GM19099 (cell line): ENCODE measurements around the gene SLIRP.

ENCODE experiments used
- POLR2A ChIP-seq: IDR thresholded peaks from 3 replicates; pipeline ENCODE4 v1.6.1; 2011; ENCODE audit warnings: low read depth; ENCODE audit not compliant: insufficient read length; ENCODE audit errors: extremely low read depth

Gene SLIRP

DNA sequence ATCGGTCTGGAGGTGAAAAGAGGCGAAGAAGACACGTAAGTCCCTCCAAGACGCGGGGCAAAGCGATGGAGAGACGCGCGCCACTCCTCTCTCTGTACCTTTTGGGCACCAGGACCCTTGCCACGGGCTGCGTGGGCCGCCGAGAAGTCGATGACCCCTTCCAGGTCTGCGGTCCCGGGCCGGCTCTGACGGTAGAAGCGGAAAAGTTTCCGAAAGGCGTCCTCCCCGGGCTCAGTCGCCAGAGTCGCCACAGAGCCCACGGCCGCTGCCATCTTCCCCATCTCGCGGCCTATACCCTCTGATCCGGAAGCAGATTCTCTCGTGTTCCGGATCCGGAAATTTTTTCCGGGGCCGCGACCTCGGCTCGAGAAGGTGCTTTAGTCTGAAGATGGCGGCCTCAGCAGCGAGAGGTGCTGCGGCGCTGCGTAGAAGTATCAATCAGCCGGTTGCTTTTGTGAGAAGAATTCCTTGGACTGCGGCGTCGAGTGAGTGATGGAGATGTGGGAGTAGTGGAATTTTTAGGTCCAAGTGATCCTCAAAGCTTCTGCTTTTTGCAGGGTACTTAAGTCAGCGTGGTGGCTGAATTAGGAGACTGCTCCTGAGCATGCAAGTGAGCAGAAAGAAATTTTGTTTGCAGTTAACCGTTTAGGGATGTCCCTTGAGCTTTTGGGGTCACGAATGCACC, at the start of gene SLIRP, which contains the start of gene ALKBH1:
SLIRP (plus strand) TSS at position 380 of the 685 bp plus-strand sequence; CDS start at position 389, 9 bp downstream.
ALKBH1 (minus strand) TSS at position 300 of the 685 bp plus-strand sequence; CDS start at position 281, 19 bp downstream.
- peak; percentile 95 for TF ChIP-seq POLR2A

DNA sequence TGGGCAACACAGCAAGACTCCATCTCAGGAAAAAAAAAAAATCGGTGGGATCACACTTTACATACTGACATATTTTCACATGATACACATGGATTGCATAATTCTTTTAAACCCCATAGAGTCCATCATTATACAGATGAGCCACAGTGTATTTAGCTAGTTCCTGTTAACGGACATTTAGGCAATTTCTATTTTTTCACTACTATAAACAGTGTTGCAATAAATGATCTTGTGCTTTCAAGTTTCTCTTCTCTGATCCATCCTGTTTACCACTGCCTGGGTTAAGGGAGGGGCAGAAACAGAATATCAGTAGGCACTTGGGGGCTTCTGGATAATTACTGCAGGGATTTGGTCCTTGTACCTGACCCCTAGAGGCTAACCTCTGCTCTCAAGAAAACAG, 48.1 kb upstream of the SLIRP start:
- no peak for TF ChIP-seq POLR2A

DNA sequence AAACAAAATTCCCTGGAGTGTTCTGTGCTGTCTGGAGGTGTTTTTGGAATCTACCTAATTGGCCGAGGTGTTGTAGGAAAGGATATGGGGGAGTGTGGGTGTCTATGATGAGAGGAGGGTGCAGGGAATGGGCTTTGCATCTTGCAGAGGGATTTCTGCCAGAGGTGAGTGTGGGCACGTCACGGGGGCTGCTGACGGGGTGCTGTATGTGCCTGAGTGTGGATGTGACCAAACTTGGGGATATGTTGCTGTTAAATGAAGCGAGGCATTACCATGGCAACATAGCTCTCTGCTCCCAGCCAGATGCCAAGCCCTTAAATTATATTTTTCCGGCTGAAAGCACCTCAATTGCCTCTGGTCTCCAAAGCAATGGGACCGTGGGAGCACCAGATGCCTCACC, 47.1 kb upstream of the SLIRP start:
- TF ChIP-seq POLR2A, result no peak

DNA sequence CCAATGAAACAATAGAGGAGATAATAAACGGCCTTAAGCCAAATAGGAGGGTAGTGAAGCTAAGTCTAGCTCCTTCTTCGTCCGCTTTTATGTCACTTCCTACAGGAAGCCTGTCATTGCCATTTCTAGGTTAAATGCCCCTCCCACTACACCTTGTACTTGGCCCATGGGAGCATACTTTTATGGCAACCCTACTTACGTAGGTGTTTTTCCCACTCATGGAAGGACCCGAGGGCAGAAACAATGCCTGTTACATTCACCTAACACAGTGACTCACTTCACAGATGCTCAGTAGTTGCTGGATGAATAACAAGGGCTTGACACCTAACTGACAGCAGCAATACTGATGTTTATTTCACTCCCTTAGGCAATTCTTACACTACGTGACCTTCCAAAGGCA, 44.6 kb upstream of the SLIRP start:
- no peak for TF ChIP-seq POLR2A

DNA sequence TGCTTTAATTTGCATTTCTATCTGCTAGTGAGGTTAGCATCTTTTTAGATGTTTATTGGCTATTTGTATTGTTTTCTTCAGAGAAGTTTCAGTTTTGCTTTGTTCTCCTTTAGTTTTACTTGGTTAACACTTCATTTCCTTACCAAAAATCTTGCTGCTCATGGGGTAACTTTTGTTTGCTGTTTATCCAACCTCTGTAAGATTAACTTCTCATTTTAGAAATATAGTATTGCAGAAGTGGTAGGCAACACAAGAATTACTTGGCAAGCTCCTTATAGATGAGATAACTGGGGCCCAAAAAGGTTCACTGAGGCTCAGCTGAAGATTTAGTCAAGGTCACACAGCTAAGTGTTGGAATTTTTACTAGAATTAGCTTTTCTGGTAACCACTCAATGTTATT, 40.6 kb upstream of the SLIRP start:
- no peak for TF ChIP-seq POLR2A

DNA sequence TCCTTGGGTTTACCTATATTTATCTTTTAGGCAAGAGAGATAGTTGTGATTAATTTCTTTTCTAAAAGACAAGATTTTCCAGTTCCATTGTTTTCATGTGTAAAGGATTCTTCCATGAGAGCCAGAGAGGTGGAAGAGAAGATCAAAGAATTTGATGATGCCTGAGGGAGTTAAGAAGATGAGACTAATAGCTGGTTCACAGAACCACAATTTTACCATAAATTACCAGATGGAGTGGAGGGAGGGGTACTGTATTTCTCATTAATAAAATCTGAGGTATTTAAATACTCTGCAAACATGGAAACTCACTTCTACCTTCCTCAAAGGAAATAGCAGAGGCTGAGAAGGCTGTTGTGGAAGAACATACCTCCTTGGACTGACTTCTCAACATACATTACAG, 34.7 kb upstream of the SLIRP start:
- TF ChIP-seq POLR2A, result no peak

DNA sequence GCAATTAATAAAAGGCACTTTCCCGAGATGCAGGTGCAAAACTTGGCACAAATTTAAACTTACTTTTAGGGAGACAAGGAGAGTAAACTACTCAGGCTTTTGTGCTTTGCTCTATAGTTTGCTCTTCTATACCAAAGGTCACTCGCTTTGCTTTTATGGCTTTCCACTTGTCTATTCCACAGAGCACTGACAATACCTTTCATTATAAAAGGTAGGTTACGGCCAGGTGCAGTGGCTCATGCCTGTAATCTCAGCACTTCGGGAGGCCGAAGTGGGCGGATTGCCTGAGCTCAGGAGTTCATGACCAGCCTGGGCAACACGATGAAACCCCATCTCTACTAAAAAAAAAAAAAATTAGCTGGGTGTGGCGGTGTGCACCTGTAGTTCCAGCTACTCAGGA, 33.0 kb upstream of the SLIRP start:
- TF ChIP-seq POLR2A, result no peak

DNA sequence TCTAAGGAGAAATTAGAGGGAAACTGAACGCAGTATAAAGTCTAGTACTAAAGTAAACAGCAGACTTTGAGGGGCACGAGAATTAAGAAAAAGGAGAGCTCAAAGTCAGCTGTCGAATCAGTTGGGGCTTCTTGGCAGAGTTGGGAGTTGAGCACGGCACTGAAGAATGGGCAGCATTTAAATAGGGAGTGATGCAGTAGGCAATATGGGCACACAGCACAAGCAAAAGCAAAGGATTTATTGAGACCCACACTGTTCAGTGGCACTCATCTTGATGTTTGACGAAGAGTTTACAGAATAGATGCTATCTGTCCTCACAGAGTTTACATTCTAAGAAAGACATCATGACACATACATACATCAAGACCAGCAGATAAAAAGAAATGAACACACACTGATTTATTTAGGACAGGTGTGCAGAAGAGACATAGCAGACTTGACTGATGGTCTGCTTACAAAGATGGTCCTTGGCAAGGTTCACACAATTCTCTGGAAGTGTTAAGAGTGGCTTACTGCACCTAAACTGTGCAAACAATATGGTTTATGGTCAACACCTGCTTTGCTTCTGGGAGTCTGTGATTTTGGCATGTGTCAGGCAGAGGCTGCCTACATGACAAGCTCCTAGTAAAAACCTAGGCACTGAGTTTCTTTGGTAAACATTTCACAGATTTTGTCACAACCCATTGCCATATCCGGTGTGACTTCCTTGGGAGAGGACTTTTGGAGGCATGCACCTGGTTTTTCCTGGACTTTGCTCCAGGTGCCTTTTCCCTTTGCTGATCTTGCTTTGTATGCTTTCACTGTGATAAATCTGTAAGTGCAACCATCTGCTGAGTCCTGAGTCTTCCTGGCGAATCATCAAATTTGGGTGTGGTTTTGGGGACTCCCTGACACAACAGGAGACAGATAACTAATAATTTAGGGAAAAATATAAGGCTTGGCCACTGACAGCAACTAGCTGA, 26.4 kb upstream of the SLIRP start:
- TF ChIP-seq POLR2A, result no peak

DNA sequence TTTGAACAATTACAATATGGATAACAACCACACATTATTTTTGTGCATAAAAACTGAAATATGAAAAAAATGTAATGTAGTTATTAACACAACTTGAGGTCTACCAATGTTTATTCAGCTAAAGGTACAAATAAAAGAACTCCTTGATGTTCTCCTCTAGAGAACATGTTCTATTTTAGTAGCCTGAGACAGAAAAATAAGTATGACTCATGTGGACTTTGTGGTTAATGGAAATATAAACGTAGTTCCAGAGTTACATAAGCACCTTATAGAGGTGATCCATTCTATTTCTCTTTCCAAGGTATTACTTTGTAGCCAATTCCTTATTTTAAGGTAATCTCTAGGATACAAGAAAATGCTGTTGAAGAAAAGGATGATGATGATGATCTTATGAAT, 25.7 kb upstream of the SLIRP start:
- no peak for TF ChIP-seq POLR2A

DNA sequence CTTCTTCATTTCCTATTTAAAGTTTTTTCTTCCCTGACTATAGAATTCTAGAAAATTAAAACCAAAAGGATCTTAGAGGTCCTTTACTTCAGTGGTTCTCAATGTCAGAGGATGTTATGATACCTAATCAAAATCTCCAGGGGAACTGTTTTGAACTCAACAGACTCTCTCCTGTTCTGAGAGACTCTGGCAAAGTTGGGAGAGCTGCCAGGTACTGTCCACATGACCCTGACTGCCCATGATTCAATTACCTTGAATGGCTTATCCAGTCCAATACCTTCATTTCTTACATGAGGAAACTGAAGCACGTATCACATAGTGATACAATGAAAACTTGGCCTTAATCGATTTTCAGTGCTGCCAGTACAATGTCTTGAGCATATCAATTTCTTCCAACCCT, 16.6 kb upstream of the SLIRP start:
- TF ChIP-seq POLR2A, result no peak

DNA sequence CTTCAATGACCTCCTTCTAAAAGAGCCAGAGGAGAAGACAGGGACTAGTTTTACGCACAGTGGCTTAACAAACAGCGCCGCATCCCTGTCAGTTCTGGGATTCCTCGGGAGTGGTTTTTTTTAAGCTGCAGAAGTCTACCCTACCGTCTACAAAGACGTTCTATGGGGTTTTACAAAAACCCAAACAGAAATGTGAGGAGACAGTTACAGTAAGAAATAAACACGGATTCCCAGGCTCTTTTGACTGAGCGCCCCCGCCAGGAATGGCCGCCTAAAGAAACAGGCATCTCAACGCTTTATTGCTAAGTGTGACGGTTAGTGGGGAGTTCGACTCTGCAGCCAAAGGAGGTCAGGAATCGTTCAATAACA, 564 bp upstream of the SLIRP start:
- no peak for TF ChIP-seq POLR2A

DNA sequence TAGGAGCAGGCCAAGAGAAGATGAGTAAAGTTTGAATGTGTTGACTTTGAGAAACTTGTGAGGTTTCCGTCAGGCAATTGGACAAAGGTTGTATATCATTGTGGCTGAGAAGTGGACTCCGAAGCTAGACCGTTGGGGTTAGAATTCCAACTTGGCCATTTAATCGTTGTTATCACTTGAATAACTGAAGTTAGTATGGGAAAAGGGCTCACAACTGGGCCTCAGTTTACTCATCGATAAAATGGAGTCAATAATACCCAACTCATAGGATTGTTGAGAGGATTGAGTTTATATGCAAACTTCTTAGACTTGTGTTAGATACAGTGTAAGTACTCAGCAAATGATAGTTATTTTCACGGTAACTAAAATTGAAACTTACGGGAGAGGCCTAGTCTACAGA, 846 bp downstream of the SLIRP start:
- TF ChIP-seq POLR2A, result no peak

DNA sequence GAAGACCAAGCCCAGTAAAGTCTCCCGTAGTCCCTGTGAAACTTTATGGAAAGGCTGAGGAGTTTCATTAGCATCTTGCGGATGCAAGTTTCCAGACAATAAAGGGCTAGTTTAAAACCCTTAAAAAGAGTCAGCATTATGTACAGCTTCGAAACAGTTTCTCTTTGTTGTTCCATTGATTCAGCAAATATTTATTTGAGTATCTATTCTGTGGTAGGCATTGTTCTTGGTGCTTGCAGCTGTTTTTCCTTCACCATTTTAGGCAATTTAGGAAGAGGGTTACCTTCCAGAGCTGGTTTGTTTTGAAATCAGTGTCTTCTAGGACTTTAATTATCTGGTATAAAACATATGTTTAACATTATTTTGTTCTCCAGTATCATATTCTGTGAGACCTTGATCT, 1.5 kb downstream of the SLIRP start:
- TF ChIP-seq POLR2A, result no peak

DNA sequence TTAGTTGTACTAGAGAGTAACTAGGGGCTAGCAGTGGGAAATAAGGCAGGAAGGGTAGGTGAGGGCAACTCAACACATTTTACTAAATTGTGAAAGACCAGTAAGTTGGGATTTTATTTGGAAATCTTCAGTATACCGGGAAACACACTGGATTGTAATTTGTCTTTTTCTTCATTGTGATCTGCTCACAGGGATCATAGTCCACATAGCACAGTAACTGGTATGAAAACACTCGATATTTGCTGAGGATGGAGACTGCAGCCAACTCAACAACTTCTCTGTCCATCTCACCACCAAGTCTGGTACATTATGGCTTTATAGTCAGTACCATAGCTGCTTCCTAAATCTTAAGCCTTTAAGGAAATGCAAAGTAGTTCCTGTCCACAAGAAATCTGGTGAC, 2.5 kb downstream of the SLIRP start:
- TF ChIP-seq POLR2A, result no peak

DNA sequence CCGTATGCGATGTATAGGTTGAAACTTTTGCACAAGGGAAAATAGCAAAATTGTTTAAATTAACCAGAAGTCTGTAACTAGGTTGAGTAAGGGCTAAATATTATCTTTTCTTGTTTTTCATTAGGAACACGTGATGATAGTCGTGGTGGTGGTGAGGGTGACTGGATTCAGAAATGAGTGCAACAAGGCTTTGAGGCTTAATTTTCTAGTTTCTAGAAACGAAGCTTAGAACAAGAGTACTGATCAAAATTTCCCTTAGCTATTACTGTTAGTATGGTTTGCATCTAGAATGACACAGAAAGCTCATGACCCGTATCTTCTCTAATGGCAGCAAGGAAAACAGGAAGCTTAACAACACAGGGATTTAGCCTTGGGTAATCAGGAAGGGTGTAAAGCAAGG, 7.0 kb downstream of the SLIRP start:
- no peak for TF ChIP-seq POLR2A
